HepG2 (cell line): ENCODE data around the gene NAPG. TPM values are rescaled to one million over a fixed set of nuclear protein-coding genes. Genes with fewer than 3 reads are reported as not detected.

ENCODE experiments used
- ATAC-seq: fragments of 200-7000 bp; cut with Tn5 transposase; 3 replicates; pipeline ENCODE4 v1.9.1; 2020; ENCODE audit warnings: mild to moderate bottlenecking, moderate library complexity
- BruUV-seq: library from RNA; stranded (reverse); fragments of 400-500 nt; replicated peaks from 2 replicates; lab custom pipeline; 2021; lab: Mats Ljungman, UMichigan
- CTCF ChIA-PET: fragments of 300-600 bp; formaldehyde crosslinking; extraction: SDS; loops from one replicate; lab custom pipeline; 2021; ENCODE audit warnings: low total read pairs, inconsistent platforms, low intra/inter-chr PET ratio; lab: Yijun Ruan, JAX
- POLR2A ChIA-PET: fragments of 350-600 bp; sonication (Branson Sonifier 250); formaldehyde crosslinking; loops from one replicate; lab custom pipeline; 2020; ENCODE audit warnings: antibody characterized with exemption, inconsistent platforms; lab: Yijun Ruan, JAX
- DNase-seq: peaks from one replicate; pipeline ENCODE4 v3.0.0-alpha.2; 2015; ENCODE audit warnings: low spot score
- FAIRE-seq: peaks from 3 replicates; lab custom pipeline; 2011; peaks lifted over from hg19 to GRCh38; lab: Jason Lieb, UNC
- H2AFZ ChIP-seq: one replicate; pipeline ENCODE4 v1.6.1; 2011; ENCODE audit warnings: low read length, inconsistent platforms
- H3K27ac ChIP-seq: fragments of 300-600 bp; 3 replicates; pipeline ENCODE4 v1.8.0; 2011; ENCODE audit warnings: mixed run types, mild to moderate bottlenecking, mixed read lengths, low read length, inconsistent platforms; ENCODE audit not compliant: insufficient read depth; ENCODE audit errors: extremely low read length
- H3K27me3 ChIP-seq, 2 experiments: fragments of 200-600 bp in 1 of 2; 2 replicates in 1 of 2; 3 replicates in 1 of 2; pipeline versions ENCODE4 v1.6.0 to v1.8.0; 2011; ENCODE audit warnings: low read length in 2 of 2, mild to moderate bottlenecking in 2 of 2, moderate library complexity in 2 of 2, inconsistent platforms in 1 of 2; ENCODE audit not compliant: insufficient read depth in 2 of 2, control insufficient read depth in 1 of 2
- H3K36me3 ChIP-seq, 2 experiments: fragments of 200-600 bp in 1 of 2; replicated peaks in 1 of 2; 2 replicates in 1 of 2; 3 replicates in 1 of 2; pipeline versions ENCODE4 v1.5.1 to v1.8.0; 2011; ENCODE audit warnings: low read length in 2 of 2, inconsistent platforms in 1 of 2; ENCODE audit not compliant: insufficient read depth in 2 of 2, control insufficient read depth in 1 of 2
- H3K4me1 ChIP-seq: 2 replicates; pipeline ENCODE4 v1.5.1; 2012; ENCODE audit warnings: low read length, inconsistent platforms; ENCODE audit not compliant: insufficient read depth
- H3K4me2 ChIP-seq: 2 replicates; pipeline ENCODE4 v1.6.0; 2011; ENCODE audit warnings: low read depth, low read length, inconsistent platforms
- H3K4me3 ChIP-seq, 3 experiments: fragments of 200-600 bp in 1 of 3; sonication (generic), shearing (Covaris generic) in 1 of 3; replicated peaks in 1 of 3; 2 replicates each; pipeline ENCODE4 v1.5.1; 2011 to 2016; ENCODE audit warnings: low read length in 3 of 3, inconsistent platforms in 2 of 3, low read depth in 2 of 3, mild to moderate bottlenecking in 2 of 3, control low read depth in 1 of 3, mixed read lengths in 1 of 3; ENCODE audit not compliant: insufficient read depth in 1 of 3
- H3K79me2 ChIP-seq: one replicate; pipeline ENCODE4 v1.6.1; 2011; ENCODE audit warnings: low read length, inconsistent platforms; ENCODE audit not compliant: insufficient read depth
- H3K9ac ChIP-seq: 2 replicates; pipeline ENCODE4 v1.6.0; 2011; ENCODE audit warnings: mild to moderate bottlenecking, low read depth, low read length, inconsistent platforms; ENCODE audit not compliant: insufficient read depth
- H3K9me3 ChIP-seq: 2 replicates; pipeline ENCODE4 v1.5.1; 2012; ENCODE audit warnings: mild to moderate bottlenecking, low read length
- H4K20me1 ChIP-seq: 2 replicates; pipeline ENCODE4 v1.6.0; 2011; ENCODE audit warnings: inconsistent platforms, mild to moderate bottlenecking, low read length, moderate library complexity; ENCODE audit not compliant: insufficient read depth
- ARNT2 ChIP-seq: sonication (generic); formaldehyde crosslinking; IDR thresholded peaks from 2 replicates; pipeline ENCODE4 v1.8.0; 2022; ENCODE audit warnings: mild to moderate bottlenecking, low read depth, missing genetic modification reagents, moderate library complexity
- DPF2 ChIP-seq: sonication (generic); formaldehyde crosslinking; IDR thresholded peaks from 2 replicates; pipeline ENCODE4 v1.4.0; 2020; ENCODE audit warnings: mild to moderate bottlenecking, low read depth, missing genetic modification reagents, borderline replicate concordance
- JUNB ChIP-seq: sonication (generic); formaldehyde crosslinking; IDR thresholded peaks from 2 replicates; pipeline ENCODE4 v1.8.0; 2022; ENCODE audit warnings: missing genetic modification reagents, mild to moderate bottlenecking, borderline replicate concordance
- NR2F1 ChIP-seq, 2 experiments: fragments of 450-650 bp in 1 of 2; formaldehyde crosslinking in 1 of 2; IDR thresholded peaks; 2 replicates each; pipeline versions ENCODE4 v1.5.0 to v1.6.1; 2016 to 2020; ENCODE audit warnings: mild to moderate bottlenecking in 1 of 2, missing compliant biosample characterization in 1 of 2, missing genetic modification reagents in 1 of 2, moderate library complexity in 1 of 2
- RARG ChIP-seq: sonication (generic); formaldehyde crosslinking; IDR thresholded peaks from 2 replicates; pipeline ENCODE4 v1.4.0; 2020; ENCODE audit warnings: low read depth, mild to moderate bottlenecking, missing genetic modification reagents
- RFX1 ChIP-seq: fragments of 450-650 bp; IDR thresholded peaks from 2 replicates; pipeline ENCODE4 v1.6.1; 2017
- RFXANK ChIP-seq: IDR thresholded peaks from 2 replicates; pipeline ENCODE4 v1.6.1; 2016
- ZSCAN20 ChIP-seq: sonication (generic); formaldehyde crosslinking; IDR thresholded peaks from 2 replicates; pipeline ENCODE4 v1.4.0; 2020; ENCODE audit warnings: missing genetic modification reagents, mild to moderate bottlenecking, borderline replicate concordance
- WGBS: methylation state at CpG from one replicate; pipeline ENCODE4 v1.1.6; 2017; ENCODE audit warnings: low lambda C conversion rate; 5-methylcytosine and 5-hydroxymethylcytosine counted together
- in situ Hi-C: cut with HindIII; loops from 2 replicates; pipeline ENCODE4 v1.10.0; 2017; ENCODE audit warnings: low pct_unique_long_range_greater_than_20kb; ENCODE audit not compliant: extremely low pct_ligation_motif_present
- intact Hi-C: fragments of 100-400 bp; cut with micrococcal nuclease; formaldehyde crosslinking; loops from one replicate; pipeline ENCODE4 v1.10.0; 2022; ENCODE audit not compliant: unreplicated experiment
- polyA plus RNA-seq, 8 experiments: library from polyadenylated mRNA; depleted of rRNA in 3 of 8; stranded (reverse) in 7 of 8; unstranded in 1 of 8; fragments of >200 nt; fragmentation: Illumina TruSeq in 4 of 8; extraction: Trizol in 4 of 8; gene quantifications; 2 replicates each; pipeline versions ENCODE4 v1.2.1 to v1.2.3, GENCODE V29; 2011 to 2016; ENCODE audit warnings: low read depth in 4 of 8, missing spikeins in 1 of 8, mixed read lengths in 1 of 8; ENCODE audit not compliant: insufficient read depth in 1 of 8
- total RNA-seq, 5 experiments: library from RNA; depleted of rRNA; stranded (reverse); fragments of >200 nt; fragmentation: Illumina TruSeq; extraction: Trizol; gene quantifications; 2 replicates each; pipeline ENCODE4 v1.2.3, GENCODE V29; 2016; ENCODE audit warnings: low read depth in 1 of 5
- TF ChIP-seq, protein P1 (sequence below): sonication (generic); formaldehyde crosslinking; IDR thresholded peaks from 2 replicates; pipeline ENCODE4 v1.4.0; 2020; ENCODE audit warnings: missing genetic modification reagents
- TF ChIP-seq, protein P2 (sequence below): sonication (generic); formaldehyde crosslinking; IDR thresholded peaks from 2 replicates; pipeline ENCODE4 v1.9.0; 2021; ENCODE audit warnings: missing genetic modification reagents, mild to moderate bottlenecking, borderline replicate concordance

NAPG gene
- total and polyA plus RNA-seq, 2 of the 13 experiments (the other 11 are each of a cell fraction or from before 2014, with no cell fraction given): 19.8 to 34.4 TPM

DNA sequence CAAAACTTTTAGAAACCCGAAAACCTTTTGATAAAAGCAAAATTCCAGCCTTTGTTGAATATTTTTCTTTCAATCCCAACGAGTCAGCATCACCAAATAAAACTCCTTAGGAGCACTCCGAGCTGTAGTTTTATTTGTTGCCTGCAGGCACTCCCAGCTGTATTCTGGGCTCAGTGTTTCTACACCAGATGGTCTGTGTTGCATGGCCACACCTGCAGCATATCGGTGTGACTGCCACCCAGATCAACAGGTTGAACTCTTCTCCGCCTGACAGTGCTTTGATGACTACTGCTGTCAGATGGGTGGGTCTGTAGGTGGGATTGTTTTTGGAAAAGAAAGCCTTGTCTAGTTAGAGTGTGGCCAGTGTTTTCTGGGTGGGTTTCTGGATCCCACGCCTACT is 38.7 kb upstream of the NAPG start:
- TF ChIP-seq RARG (CRISPR knock-in tag): no peak
- TF ChIP-seq, protein P1, sequence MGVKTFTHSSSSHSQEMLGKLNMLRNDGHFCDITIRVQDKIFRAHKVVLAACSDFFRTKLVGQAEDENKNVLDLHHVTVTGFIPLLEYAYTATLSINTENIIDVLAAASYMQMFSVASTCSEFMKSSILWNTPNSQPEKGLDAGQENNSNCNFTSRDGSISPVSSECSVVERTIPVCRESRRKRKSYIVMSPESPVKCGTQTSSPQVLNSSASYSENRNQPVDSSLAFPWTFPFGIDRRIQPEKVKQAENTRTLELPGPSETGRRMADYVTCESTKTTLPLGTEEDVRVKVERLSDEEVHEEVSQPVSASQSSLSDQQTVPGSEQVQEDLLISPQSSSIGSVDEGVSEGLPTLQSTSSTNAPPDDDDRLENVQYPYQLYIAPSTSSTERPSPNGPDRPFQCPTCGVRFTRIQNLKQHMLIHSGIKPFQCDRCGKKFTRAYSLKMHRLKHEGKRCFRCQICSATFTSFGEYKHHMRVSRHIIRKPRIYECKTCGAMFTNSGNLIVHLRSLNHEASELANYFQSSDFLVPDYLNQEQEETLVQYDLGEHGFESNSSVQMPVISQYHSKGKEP (CRISPR knock-in tag): no peak
- no peak for TF ChIP-seq ZSCAN20 (CRISPR knock-in tag)
- no peak for TF ChIP-seq JUNB (CRISPR knock-in tag)
- TF ChIP-seq, protein P2, sequence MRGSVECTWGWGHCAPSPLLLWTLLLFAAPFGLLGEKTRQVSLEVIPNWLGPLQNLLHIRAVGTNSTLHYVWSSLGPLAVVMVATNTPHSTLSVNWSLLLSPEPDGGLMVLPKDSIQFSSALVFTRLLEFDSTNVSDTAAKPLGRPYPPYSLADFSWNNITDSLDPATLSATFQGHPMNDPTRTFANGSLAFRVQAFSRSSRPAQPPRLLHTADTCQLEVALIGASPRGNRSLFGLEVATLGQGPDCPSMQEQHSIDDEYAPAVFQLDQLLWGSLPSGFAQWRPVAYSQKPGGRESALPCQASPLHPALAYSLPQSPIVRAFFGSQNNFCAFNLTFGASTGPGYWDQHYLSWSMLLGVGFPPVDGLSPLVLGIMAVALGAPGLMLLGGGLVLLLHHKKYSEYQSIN (CRISPR knock-in tag): no peak
- TF ChIP-seq NR2F1 (CRISPR knock-in tag; IDR thresholded peaks at IDR 0.05): no peak
- TF ChIP-seq ARNT2 (CRISPR knock-in tag): no peak
- no peak for TF ChIP-seq DPF2 (CRISPR knock-in tag)
- TF ChIP-seq RFXANK (CRISPR knock-in tag): no peak
- no peak for TF ChIP-seq RFX1
- 67% methylated on average over 6 of the region's 6 CpGs for WGBS
- H3K79me2 ChIP-seq: no peaks in the 10 kb centered on the region

More for the DNA sequence above, 38.7 kb upstream of the NAPG start:
- Histone ChIP-seq H3K9ac (no peak overlapping the region), H3K9me3 (no peaks in the 10 kb centered on the region), H3K36me3 (no peaks in the 10 kb centered on the region), H3K27ac (no peak overlapping the region), H3K4me2 (no peak overlapping the region), H4K20me1 (no peaks in the 10 kb centered on the region), H2AFZ (no peak overlapping the region), H3K4me3 (no peak overlapping the region), H3K27me3 (no peaks in the 10 kb centered on the region), H3K4me1 (peaks cover 6% of the 10 kb centered on the region)
- BruUV-seq: no TSS peak
- FAIRE-seq (no peak), DNase-seq (no peak), ATAC-seq (no peak)
- in situ Hi-C loops (no loop called here), intact Hi-C loops (no loop called here)
- POLR2A ChIA-PET: no interaction called here
- CTCF ChIA-PET: no interaction called here
